Cardiac fibroblast (primary cell): ENCODE measurements around the gene TMEM131.
A peak's percentile ranks its signal among the peaks of the same experiment; 100 is the strongest.

ENCODE experiments used
- DNase-seq, 2 donors: peaks; one replicate each; pipeline versions ENCODE4 v3.0.0 to v3.0.0-alpha.2; 2010; ENCODE audit warnings: low read depth in 2 of 2
- H3K4me3 ChIP-seq, 2 donors: replicated peaks in 1 of 2; 1 replicate in 1 of 2; 2 replicates in 1 of 2; pipeline ENCODE4 v1.5.1; 2011; ENCODE audit warnings: low read depth in 2 of 2, low read length in 2 of 2, mild to moderate bottlenecking in 2 of 2, moderate library complexity in 1 of 2
- CTCF ChIP-seq: IDR thresholded peaks from one replicate; pipeline ENCODE4 v1.5.1; 2011; ENCODE audit warnings: low read depth, mild to moderate bottlenecking, low read length, inconsistent platforms

Gene TMEM131

GRCh38 chr2:97982621-97983020 lies 13.1 kb downstream of the TMEM131 start:
- no peak for TF ChIP-seq CTCF
- no peak for DNase-seq
- H3K4me3 ChIP-seq: no peak overlapping the region

GRCh38 chr2:97981961-97982360 lies 13.8 kb downstream of the TMEM131 start:
- no peak overlapping the region for H3K4me3 ChIP-seq
- no peak for DNase-seq
- no peak for TF ChIP-seq CTCF

DNA sequence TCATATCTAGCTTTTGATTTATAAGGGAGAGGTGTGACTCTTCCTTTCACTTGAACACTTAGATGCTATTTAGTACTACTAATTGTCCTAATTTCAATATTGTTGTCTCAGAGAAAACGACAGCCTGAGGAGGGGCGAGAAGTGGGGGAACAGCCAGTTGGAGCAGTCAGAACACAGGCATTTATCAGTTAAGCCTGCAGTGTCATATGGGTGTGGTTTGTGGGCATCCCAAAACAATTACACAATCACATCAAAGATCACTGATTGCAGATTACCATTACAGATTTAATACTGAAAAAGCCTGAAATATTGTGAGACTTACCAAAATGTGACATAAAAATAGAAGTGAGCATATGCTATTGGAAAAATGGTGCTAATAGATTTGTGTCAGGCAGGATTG lies 15.8 kb downstream of the TMEM131 start:
- DNase-seq: no peak
- no peak for TF ChIP-seq CTCF
- no peak overlapping the region for H3K4me3 ChIP-seq

GRCh38 chr2:97974471-97974870 lies 21.3 kb downstream of the TMEM131 start:
- no peak for TF ChIP-seq CTCF
- no peak overlapping the region for H3K4me3 ChIP-seq
- no peak for DNase-seq

DNA sequence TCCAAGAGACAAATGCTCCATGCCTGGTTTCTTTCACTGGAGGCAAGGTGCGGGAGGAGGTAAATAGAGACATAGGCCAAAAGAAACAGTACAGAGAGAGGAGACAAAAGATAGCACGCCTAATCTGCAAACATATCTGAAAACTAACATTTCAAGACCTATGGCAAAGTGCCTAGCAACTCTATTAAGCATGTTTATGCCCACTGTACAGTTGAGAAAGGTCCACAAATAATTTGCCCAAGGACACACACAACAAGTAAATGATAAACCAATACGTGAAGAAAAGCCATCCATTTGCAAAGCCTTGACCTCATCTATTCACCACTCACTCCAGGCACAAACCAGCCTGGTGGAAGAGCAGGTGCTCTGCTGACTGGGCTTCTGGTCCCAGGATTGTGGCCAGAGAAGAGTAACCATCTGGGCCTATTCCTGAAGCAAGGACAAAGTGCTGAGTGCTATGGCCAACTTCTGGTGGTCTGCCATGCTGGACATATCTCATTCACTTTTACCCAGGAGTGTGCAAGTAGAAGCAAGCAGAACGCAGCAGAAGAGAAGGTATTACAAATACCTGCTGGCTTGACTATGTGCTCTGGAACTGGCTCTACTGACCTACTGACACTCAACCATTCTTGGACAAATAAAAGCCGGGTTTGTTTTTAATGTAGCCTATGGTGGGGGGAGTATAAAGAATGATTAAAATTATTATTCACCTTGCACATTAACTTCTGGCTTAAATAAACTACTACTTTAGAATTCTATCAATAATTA lies 25.3 kb downstream of the TMEM131 start:
- no peak for TF ChIP-seq CTCF
- no peak for DNase-seq

DNA sequence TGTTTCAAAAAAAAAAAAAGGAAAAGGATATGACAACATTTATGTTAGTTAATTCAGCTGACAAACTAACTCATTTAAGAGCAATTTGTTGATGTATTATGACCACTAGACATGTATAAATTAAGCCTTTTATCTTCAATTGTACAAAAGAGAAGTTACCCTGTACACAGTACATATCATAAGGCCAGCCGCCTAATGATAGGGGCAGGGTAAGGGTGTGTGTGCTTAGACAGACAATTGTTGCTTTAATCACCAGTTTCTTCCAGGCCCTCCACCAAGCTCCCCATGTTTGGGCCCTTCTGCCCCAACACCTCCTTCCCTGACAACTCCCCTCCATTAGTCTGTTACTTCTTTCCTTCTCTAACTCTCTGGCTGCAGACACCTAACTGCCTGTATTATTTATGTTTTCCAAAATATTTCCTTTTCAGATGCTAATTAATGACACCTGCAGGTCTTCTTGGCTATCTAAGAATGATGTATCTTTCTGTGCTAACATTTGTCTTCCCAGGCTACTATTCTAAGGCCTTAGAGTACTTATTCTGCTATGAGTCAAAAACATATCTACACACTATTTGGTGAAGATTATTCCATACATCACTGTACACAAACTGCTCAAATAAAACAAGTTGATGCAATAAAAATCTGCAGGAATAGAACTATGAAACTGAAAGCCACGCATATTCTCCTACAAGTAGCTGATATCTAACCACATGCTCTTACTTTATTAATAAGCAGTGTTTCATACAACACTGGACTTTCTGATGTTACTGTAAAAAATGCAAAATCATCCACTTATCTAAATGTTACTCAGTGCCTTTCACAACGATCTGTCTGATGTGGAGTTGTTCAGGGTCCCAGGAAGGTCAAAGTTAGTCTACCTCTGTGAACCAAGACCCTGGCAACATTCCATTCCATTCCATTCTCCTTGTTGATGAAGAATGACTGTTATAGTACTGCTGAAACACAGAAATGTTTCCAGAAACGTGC lies 26.4 kb downstream of the TMEM131 start:
- no peak for TF ChIP-seq CTCF
- DNase-seq: peak; percentile 59 to 60
- H3K4me3 ChIP-seq: no peak overlapping the region

More for the DNA sequence above, 25.3 kb downstream of the TMEM131 start:
- H3K4me3 ChIP-seq: no peak overlapping the region
